Stimulated activated CD4-positive, alpha-beta T cell treated with anti-CD3 and anti-CD28 coated beads, TNF-alpha, amount 100 ng/mL, for 24 hours (primary cell): Measurements from ENCODE around the gene SELENOW.
"Not testable (repeated sequence)": the region's sequence is repeated elsewhere in the genome, so short reads cannot be mapped to it uniquely, and the experiment has no call there.

ENCODE experiments used
- DNase-seq, 3 experiments: peaks; one replicate each; pipeline ENCODE4 v3.0.0-alpha.2; 2020; ENCODE audit warnings: low read depth in 3 of 3

Gene SELENOW

DNA sequence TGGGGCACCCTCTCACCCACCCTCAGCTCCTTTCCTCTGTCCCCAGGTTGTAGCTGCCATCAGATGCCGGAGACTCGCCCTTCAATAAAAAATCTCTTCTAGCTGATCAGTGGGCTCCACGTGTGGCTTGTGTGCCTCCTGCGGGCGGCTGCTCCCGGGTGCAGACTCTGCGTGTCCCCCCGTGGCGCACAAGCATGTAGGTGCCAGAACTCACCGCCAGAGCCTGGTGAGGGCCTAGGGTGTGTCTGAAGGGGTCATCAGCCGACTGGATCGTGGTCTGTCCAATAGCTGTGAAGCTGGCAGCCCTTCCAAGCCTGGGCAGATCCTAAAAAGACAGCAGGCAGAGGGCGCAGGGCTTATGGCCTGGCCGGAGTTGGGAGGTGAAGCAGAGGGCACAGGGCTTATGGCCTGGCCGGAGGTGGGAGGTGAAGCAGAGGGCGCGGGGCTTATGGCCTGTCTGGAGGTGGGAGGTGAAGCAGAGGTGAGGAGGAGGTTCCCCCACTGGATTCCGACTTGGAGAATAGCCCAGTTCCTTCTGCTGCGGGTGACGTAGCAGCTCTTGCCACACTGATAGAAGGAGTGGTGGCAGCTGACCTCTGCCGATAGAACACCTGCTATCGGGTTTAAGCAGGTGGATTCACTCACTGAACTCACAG is 21.4 kb upstream of the SELENOW start:
- no peak for DNase-seq

DNA sequence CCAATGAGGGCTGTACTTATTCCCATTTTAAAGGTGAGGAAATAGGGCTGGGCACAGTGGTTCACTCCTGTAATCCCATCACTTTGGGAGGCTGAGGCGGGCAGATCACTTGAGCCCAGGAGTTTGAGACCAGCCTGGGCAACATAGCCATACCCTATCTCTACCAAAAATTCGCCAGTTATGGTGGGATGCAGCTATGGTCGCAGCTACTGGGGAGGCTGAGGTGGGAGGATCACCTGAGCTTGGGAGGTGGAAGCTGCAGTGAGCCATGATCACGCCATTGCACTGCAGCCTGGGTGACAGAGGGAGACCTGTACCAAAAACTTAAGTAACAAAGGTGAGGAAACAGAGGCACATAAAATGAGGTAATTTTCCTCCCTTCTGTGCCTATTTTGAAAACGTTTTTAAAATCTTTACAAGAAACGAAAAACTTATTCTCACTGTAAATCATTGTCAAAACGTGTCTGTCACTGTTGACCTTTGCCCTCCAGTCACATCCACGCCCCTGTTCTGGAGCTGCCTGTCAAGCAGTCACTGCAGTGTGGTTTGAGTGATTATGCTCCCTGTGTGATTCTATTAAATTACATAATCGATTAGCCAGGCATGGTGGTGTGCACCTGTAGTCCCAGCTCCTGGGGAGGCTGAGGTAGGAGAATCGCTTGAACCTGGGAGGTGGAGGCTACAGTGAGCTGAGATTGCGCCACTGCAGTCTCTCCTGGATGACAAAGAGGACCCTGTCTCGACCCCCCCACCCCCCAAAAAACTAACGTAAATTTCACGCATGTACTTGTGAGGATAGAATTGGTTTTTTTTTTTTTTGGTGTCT is 20.7 kb upstream of the SELENOW start:
- DNase-seq, result no peak

DNA sequence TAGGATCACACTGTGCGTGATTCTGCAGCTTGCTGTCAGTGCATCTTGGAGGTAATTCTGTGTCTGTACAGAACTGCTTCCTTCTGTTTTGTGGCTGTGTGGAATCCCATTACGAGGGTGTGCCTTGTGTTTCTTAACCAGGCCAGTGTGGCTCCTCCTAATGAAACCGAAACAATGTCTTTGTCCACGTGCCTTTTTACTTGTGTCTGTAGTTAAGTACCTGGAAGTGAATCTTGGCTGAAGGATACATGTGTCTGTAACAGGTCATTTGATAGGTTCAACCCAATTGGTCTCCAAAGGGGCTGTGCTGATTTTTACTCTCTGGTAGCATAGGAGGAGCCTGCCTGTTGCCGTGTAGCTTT is 20.1 kb upstream of the SELENOW start:
- no peak for DNase-seq

DNA sequence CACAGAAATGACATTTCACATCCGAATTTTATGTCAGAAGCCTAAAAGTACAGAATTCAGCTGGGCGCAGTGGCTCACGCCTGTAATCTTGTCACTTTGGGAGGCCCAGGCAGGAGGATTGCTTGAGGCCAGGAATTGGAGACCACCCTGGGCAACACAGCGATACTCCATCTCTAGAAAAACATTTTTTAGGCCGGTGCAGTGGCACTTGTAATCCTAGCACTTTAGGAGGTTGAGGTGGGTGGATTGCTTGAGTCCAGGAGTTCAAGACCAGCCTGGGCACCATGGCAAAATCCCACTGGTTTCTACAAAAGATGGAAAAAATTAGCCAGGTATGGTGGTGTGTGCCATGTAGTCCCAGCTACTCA is 17.9 kb upstream of the SELENOW start:
- DNase-seq, result no peak

DNA sequence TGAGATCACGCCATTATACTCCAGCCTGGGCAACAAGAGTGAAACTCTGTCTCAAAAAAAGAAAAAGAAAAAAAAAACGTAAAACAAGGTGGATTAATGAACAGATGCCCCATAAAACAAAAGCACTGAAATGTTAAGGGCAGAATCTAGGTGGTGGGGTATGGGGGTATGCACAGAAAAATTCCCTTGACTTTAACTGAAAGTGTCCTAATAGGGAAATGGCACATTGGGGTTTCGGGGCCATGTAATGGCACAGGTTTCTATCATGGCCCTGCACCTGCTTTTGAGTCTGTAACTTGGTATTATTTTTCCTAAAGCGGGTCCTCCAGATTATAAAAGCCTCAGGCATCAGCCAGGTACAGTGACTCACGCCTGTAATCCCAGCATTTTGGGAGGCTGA is 16.9 kb upstream of the SELENOW start:
- no peak for DNase-seq

DNA sequence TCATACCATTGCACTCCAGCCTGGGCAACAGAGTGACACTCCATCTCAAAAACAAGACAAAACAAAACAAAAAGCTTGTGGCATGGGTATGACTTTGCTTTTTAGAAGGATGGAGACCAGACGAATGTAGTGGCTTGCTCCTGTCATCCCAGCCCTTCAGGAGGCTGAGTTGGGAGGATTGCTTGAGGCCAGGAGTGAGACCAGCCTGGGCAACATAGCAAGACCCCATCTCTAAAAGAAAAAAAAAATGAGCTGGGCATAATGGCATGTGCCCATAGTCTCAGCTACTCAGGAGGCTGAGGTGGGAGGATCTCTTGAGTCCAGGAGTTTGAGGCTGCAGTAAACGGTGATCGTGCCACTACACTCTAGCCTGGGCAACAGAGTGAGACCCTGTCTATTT is 16.4 kb upstream of the SELENOW start:
- no peak for DNase-seq

DNA sequence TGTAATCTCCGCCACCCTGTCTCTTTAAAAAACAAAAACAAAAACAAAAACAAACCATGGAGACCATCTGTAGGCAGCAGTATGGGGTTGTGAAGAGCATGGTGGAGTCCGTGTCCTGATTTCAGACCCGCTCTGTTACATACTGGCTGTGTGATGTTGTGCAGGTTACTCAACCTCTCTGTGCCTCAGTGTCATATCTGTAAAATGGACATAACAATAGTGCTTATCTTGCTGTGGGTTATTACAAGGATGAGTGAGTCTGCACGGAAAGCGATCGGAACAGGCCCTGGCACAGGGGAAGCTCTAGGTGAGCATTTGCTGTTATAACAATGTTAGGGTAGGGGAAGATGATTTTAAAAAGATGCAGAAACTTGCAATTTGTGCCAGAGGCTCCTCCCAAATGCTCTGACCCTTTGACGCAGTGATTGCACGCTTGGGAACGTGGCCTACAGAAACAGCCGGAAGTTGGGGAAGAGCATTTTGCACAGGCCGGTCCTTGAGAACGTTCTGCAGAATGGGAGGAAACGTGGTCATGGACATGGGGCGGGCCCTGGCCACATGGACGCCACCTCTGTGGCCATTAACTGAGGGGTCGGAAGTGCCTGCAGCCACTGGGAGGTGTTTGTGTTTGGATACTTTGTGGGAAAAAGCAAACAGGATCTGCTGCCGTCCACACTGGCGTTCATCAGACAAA is 15.7 kb upstream of the SELENOW start:
- no peak for DNase-seq

DNA sequence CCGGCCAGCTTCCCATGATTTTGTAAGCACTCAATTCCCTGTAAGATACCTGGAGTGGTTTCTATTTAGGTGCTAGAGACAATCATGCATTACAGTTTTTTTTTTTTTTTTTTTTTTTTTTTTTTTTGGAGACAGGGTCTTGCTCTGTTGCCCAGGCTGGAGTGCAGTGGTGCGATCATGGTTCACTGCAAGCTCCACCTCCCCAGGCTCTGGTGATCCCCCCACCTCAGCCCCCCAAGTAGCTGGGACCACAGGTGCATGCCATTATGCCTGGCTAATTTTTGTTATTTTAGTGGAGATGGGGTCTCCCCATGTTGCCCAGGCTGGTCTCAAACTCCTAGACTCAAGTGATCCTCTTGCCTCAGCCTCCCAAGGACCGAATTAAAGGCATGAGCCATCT is 13.8 kb upstream of the SELENOW start:
- DNase-seq, result not testable (repeated sequence)

DNA sequence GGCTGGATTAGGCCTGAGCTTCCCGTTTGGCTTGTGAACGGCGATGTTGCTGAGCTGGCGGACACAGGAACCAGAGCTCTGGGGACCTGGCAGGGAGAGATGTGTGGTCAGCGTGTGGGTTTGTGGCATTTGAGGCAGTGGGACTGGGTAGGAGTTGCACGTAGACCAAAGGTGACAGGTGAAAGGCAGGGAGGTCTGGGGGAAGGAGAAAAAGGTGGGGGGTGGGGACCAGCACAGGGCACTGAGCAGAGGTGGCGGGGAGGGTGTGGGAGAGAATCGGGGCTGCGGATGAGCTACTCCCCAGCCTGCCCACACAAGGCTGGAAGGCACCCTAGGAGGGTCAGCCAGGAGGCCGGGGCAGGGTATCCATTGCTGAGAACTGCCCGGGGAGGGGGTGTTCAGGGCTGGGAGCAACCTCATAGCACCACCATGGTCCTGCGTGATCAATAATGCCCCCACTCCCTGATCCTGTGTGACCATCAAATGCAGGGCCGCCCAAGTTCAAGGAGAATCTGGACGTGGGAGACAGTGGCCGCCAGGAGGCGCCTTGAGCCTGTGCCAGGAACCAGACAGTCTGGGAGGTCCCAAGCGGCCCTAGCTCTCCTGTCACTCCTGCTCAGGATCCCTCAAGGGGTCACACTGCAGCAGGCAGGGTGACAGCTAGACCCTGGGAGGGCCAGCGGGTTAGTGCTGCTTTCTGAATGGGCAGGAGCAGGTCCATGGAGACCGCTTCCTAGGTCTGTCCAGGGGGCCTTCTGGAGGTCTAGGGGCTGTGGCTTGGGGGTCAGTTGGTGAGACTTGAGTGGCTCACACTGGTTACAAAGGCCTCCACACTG is 12.8 kb upstream of the SELENOW start:
- peak in 1 of 3 experiments; percentile 27 for DNase-seq

DNA sequence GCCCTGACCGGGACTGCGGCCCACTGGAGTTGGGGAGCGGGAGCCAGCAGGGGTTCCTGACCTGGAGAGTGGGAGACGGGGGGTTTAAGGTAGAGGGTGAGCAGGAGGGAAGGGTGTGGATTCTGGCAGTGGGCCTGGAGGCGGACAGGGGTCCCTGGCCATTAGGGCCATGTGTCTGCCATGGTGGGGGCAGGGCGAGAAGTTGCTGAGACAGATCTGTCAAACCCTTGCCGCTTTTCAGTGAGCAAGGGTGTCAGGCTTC is 12.2 kb upstream of the SELENOW start:
- no peak for DNase-seq

DNA sequence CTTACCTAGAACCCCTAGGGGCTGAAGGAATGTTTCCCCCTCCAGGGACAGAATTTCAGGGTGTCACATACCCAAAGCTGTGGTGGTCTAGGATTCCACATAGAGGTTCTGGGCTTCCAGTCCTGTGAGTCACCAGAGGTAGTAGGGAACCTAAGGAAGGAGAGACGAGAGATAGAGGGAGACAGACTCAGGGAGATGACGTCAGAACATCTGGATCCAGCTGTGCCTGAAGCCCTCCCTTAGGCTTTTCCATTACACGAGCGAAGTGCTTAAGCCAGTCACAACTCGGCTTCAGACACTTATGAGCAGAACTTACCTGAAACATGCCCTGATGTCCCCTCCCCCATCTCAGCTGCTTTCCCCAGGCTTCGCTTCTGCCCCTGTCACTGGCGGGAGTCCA is 11.8 kb upstream of the SELENOW start:
- no peak for DNase-seq

DNA sequence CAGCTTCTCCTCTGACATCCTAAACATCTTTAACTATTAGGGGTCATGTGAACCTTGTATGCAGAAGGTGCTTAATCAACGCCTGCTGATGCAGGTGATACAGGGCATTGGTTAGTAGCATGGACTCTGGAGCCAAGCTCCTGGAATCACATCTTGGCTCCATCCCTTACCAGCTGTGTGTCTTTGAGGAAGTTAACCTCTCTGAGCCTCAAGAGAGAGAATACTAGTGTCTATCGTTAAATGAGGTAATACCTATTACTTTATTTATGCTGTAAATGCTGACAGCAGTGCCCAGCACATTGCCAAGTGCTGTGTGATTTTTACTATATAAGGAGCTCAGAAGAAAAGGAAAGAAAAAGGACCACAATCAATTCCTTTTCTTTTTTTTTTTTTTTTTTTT is 11.2 kb upstream of the SELENOW start:
- DNase-seq, result no peak

DNA sequence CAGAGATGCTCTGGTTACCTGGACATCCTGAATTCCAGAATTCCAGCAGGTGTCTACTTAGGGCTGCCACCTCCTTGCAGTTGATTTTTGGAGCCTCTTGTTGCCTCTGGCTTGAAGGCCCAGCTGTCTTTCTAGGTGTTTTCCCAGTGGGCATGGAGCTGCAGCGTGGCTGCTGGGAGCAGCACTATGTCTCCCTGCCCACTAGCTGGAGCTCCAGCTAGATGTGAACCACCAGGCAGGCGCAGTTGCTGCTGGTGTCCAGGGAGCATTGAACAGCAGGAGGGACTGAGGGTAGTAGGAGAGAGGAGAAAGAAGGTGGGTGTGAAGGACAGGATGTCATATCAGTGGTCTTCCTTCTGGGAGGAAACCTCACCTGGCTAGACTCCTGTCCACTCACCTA is 9.9 kb upstream of the SELENOW start:
- no peak for DNase-seq

DNA sequence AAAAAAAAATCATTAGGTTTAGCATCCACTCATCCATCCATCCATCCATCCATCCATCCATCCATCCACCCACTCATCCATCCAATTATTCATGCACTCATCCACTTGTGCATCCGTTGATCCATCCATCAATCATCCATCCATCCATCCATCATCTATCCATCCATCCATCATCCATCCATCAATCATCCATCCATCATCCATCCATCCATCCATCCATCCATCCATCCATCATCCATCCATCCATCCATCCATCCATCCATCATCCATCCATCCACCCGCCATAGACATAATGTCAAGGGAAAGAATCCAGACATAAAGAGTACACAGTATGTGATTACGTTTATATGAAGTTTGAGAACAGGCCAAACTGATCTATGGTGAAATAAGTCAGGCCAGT is 9.0 kb upstream of the SELENOW start:
- no peak for DNase-seq

DNA sequence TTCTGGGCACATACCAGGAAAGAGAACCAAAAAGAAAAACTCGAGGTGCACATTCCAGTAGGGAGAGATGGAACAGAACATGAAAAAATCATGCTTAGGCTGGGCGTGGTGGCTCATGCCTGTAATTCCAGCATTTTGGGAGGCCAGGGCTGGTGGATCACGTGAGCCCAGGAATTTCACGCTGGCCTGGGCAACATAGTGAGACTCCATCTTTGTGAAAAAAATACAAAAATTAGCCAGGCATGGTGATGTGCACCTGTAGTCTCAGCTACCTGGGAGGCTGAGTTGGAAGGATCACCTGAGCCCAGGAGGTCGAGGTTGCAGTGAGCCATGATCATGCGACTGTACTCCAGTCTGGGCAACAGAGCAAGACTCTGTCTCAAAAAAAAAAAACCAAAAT is 7.2 kb upstream of the SELENOW start:
- not testable (repeated sequence) for DNase-seq

DNA sequence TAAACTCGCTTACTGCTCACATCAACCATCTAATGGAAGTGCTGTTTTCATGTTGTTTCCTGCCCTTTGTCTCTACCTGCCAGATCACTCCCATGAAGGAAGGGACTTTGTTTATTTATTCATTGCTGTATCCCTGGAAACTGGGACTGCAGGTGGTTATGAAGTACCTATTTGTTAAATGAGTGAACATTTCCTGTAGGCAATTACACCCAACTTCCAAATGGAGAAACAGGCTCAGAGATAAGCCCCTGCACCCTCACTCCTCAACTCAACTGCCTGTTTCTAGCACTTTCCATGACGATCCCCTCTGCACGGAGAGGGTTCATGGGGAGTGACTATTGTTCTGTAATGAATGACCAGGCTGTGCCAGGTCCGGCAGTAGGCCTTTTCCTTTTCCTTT is 1.9 kb upstream of the SELENOW start:
- DNase-seq, result no peak

DNA sequence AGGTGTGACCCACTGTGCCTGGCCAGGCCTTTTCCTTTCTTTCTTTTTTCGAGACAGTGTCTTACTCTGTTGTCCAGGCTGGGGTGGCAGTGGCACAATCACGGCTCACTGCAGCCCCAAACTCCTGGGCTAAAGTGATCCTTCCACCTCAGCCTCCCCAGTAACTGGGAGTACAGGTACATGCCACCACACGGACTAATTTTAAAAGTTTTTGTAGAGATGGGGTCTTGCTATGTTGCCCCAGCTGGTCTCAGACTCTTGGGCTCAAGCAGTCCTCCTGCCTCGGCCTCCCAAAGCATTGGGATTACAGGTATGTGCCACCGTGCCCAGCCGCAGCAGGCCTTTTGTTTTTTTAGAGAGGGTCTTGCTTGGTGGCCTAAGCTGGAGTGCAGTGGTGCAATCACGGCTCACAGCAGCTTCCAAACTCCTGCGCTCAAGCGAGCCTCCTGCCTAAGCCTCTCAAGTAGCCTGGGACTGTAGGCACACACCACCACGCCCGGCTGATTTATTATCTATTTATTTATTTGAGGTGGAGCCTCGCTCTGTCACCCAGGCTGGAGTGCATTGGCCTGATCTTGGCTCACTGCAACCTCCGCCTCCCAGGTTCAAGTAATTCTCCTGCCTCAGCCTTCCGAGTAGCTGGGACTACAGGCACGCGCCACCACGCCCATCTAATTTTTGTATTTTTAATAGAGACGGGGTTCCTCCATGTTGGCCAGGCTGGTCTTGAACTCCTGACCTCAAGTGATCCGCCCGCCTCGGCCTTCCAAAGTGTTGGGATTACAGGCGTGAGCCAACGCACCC is 1.1 kb upstream of the SELENOW start:
- not testable (repeated sequence) for DNase-seq

DNA sequence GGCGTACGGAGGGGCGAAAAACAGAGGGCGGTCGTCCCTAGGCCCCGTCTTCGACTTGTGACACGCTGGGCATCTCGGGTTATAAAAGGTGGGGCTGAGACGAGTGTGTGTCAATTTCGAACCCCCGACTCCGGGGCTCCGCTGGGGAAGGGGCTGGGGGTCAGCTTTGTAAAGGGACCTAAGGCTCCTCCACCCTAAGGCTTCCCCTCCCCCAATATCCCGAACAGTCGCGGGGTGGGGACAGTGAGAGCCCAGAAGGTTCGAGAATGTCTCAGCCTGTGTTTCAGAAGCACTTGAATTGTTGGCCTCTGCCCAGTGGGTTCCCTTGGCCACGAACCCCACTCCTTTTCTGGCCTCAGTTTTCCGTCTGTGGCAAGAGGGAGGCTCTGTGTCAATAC is 450 bp downstream of the SELENOW start:
- DNase-seq, result no peak

DNA sequence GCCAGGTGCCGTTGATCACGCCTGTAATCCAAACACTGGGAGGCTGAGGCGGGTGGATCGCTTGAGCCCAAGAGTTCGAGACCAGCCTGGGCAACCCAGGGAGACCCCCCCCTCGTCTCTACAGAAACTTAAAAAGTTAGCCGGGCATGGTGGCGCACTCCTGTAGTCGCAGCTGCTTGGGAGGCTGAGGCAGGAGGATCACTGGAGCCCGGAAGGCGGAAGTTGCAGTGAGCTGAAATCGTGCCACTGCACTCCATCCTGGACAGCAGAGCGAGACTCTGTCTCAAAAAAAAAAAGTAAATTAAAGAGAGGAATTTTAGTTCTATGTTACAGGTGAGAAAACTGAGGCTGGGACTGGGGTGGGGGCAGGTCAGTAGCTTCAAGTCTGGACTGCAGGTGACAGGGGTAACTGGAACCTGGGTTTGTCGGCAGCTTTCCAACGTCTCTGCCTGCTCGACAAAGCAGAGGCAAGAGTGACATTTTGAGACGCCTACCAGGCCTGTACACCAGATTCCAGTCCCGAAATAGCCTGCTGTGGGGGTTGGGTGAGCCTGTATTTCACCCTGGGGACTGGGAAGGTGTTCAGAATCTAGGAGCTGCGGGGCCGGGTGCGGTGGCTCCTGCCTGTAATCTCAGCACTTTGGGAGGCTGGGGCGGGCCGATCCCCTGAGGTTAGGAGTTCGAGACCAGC is 1.2 kb downstream of the SELENOW start:
- no peak for DNase-seq

DNA sequence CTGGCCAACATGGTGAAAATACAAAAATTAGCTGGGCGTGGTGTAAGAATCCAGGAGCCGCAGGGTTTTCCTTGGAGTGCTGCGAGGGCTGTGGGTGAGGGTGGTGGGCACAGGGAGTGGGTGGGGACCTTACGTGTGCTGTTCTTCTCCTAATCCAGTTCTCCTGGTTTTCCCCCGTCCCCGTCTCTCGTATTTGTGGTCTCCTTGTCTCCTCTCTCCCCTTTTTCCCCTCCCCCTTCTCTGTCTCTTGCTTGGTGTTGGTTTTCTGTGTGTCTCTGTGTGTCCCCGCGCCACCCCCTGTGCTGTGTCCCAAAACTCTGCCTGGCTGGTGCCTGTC is 1.7 kb downstream of the SELENOW start:
- no peak for DNase-seq

DNA sequence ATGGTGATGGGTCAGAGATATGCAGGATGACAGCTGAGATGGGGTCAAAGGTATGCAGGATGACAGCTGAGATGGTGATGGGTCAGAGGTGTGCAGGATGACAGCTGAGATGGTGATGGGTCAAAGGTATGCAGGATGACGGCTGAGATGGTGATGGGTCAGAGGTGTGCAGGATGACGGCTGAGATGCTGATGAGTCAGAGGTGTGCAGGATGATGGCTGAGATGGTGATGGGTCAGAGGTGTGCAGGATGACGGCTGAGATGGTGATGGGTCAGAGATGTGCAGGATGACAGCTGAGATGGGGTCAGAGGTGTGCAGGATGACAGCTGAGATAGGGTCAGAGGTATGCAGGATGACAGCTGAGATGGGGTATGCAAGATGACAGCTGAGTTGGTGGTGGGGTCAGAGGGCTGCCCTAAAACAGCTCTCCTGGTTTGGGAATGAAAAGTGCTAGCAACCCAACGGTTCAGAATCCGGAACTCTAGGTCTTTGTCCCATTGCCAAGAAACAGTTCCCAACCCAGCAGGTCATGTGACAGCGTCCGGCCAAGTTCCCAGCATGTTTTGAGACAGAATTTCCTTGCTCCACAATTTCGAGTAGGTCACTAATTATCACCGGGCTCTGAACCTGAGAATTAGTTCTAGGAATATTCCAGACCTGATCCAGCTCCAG is 3.2 kb downstream of the SELENOW start:
- DNase-seq, result no peak
